Stimulated activated naive CD8-positive, alpha-beta T cell treated with anti-CD3 and anti-CD28 coated beads, Interleukin-15, amount 100 ng/mL, for 72 hours (primary cell): ENCODE results near the gene WDR44.
"Not testable (repeated sequence)": the region's sequence is repeated elsewhere in the genome, so short reads cannot be mapped to it uniquely, and the experiment has no call there.

ENCODE experiments used
- ATAC-seq: fragments of 150-1000 bp; cut with Tn5 transposase; 2 replicates; pipeline ENCODE4 v1.10.0; 2021; ENCODE audit warnings: mild to moderate bottlenecking, moderate library complexity
- DNase-seq, 2 donors: peaks; one replicate each; pipeline ENCODE4 v3.0.0; 2021 to 2022
- H3K27ac Mint-ChIP-seq, 2 donors: one replicate each; pipeline ENCODE4 v1.8.0; 2022; ENCODE audit warnings: mild to moderate bottlenecking in 2 of 2, mixed read lengths in 2 of 2, moderate library complexity in 2 of 2
- H3K27me3 Mint-ChIP-seq: one replicate; pipeline ENCODE4 v1.8.0; 2022; ENCODE audit warnings: mixed read lengths
- H3K4me1 Mint-ChIP-seq: one replicate; pipeline ENCODE4 v1.8.0; 2022; ENCODE audit warnings: mild to moderate bottlenecking, mixed read lengths
- H3K4me3 Mint-ChIP-seq, 2 donors: one replicate each; pipeline ENCODE4 v1.8.0; 2022; ENCODE audit warnings: mild to moderate bottlenecking in 2 of 2, mixed read lengths in 2 of 2, moderate library complexity in 1 of 2
- H3K9me3 Mint-ChIP-seq, 2 donors: one replicate each; pipeline ENCODE4 v1.8.0; 2022; ENCODE audit warnings: mixed read lengths in 2 of 2

Gene WDR44

GRCh38 chrX:118420462-118420861 lies 74.6 kb downstream of the WDR44 start:
- Mint-ChIP-seq H3K27ac (peak overlapping the region in 1 of 2 donors; percentile 23), H3K4me1 (peaks cover 19% of the 10 kb centered on the region), H3K4me3 (no peak overlapping the region), H3K27me3 (no peaks in the 10 kb centered on the region), H3K9me3 (no peaks in the 10 kb centered on the region)
- DNase-seq (no peak), ATAC-seq (peak; percentile 46)

GRCh38 chrX:118423558-118423957 lies 77.7 kb downstream of the WDR44 start:
- Mint-ChIP-seq H3K27me3 (no peaks in the 10 kb centered on the region), H3K27ac (no peak overlapping the region), H3K9me3 (no peaks in the 10 kb centered on the region), H3K4me1 (peaks cover 15% of the 10 kb centered on the region), H3K4me3 (no peak overlapping the region)
- DNase-seq (peak; percentile 2 to 43), ATAC-seq (peak; percentile 98)

GRCh38 chrX:118432799-118433198 lies 86.9 kb downstream of the WDR44 start:
- H3K27me3 Mint-ChIP-seq: no peaks in the 10 kb centered on the region
- H3K27ac Mint-ChIP-seq: no peak overlapping the region
- H3K4me1 Mint-ChIP-seq: no peaks in the 10 kb centered on the region
- H3K4me3 Mint-ChIP-seq: no peak overlapping the region
- DNase-seq (no peak), ATAC-seq (no peak)
- no peaks in the 10 kb centered on the region for H3K9me3 Mint-ChIP-seq

- no peak for DNase-seq
- ATAC-seq: no peak
- no peak overlapping the region for H3K4me3 Mint-ChIP-seq
These were observed 91.4 kb downstream of the WDR44 start for GRCh38 chrX:118437283-118437682.

GRCh38 chrX:118448273-118448783 lies 102.4 kb downstream of the WDR44 start:
- no peaks in the 10 kb centered on the region for H3K4me1 Mint-ChIP-seq
- no peaks in the 10 kb centered on the region for H3K27me3 Mint-ChIP-seq
- DNase-seq (no peak), ATAC-seq (no peak)
- H3K9me3 Mint-ChIP-seq: no peaks in the 10 kb centered on the region
- no peak overlapping the region for H3K27ac Mint-ChIP-seq
- no peak overlapping the region for H3K4me3 Mint-ChIP-seq

More at GRCh38 chrX:118437283-118437682, 91.4 kb downstream of the WDR44 start:
- H3K27ac Mint-ChIP-seq: no peak overlapping the region
- H3K9me3 Mint-ChIP-seq: no peaks in the 10 kb centered on the region
- no peaks in the 10 kb centered on the region for H3K4me1 Mint-ChIP-seq
- no peaks in the 10 kb centered on the region for H3K27me3 Mint-ChIP-seq

GRCh38 chrX:118455013-118455412 lies 109.1 kb downstream of the WDR44 start:
- H3K4me3 Mint-ChIP-seq: no peak overlapping the region
- no peaks in the 10 kb centered on the region for H3K27me3 Mint-ChIP-seq
- ATAC-seq (no peak), DNase-seq (no peak)
- H3K27ac Mint-ChIP-seq: no peak overlapping the region
- no peaks in the 10 kb centered on the region for H3K4me1 Mint-ChIP-seq
- no peaks in the 10 kb centered on the region for H3K9me3 Mint-ChIP-seq

GRCh38 chrX:118459494-118459893 lies 113.6 kb downstream of the WDR44 start:
- DNase-seq: peak; percentile 7 to 13
- H3K27me3 Mint-ChIP-seq: no peaks in the 10 kb centered on the region
- ATAC-seq: peak; percentile 64

GRCh38 chrX:118464501-118464900 lies 118.6 kb downstream of the WDR44 start:
- H3K27ac Mint-ChIP-seq: no peak overlapping the region
- H3K4me3 Mint-ChIP-seq: no peak overlapping the region
- no peaks in the 10 kb centered on the region for H3K9me3 Mint-ChIP-seq
- no peaks in the 10 kb centered on the region for H3K27me3 Mint-ChIP-seq
- ATAC-seq (no peak), DNase-seq (no peak)
- no peaks in the 10 kb centered on the region for H3K4me1 Mint-ChIP-seq

More at GRCh38 chrX:118459494-118459893, 113.6 kb downstream of the WDR44 start:
- peak overlapping the region in 1 of 2 donors; percentile 42 for H3K27ac Mint-ChIP-seq
- no peaks in the 10 kb centered on the region for H3K4me1 Mint-ChIP-seq
- no peak overlapping the region for H3K4me3 Mint-ChIP-seq
- no peaks in the 10 kb centered on the region for H3K9me3 Mint-ChIP-seq

- no peak overlapping the region for H3K27ac Mint-ChIP-seq
- no peak for ATAC-seq
- H3K4me1 Mint-ChIP-seq: no peaks in the 10 kb centered on the region
- no peaks in the 10 kb centered on the region for H3K27me3 Mint-ChIP-seq
- H3K4me3 Mint-ChIP-seq: no peak overlapping the region
- no peak for DNase-seq
- H3K9me3 Mint-ChIP-seq: no peaks in the 10 kb centered on the region
These were observed 122.2 kb downstream of the WDR44 start for GRCh38 chrX:118468122-118468521.

GRCh38 chrX:118470721-118471347 lies 124.9 kb downstream of the WDR44 start:
- H3K4me3 Mint-ChIP-seq, H3K9me3 Mint-ChIP-seq, DNase-seq, H3K4me1 Mint-ChIP-seq, H3K27me3 Mint-ChIP-seq, H3K27ac Mint-ChIP-seq, ATAC-seq: not testable (repeated sequence)

- Mint-ChIP-seq H3K4me1 (no peaks in the 10 kb centered on the region), H3K27ac (no peak overlapping the region), H3K27me3 (no peaks in the 10 kb centered on the region), H3K4me3 (no peak overlapping the region), H3K9me3 (no peaks in the 10 kb centered on the region)
- no peak for DNase-seq
- ATAC-seq: no peak
These were observed 128.7 kb downstream of the WDR44 start for GRCh38 chrX:118474586-118474985.

GRCh38 chrX:118475903-118476302 lies 130.0 kb downstream of the WDR44 start:
- no peak for ATAC-seq
- Mint-ChIP-seq H3K4me1 (no peaks in the 10 kb centered on the region), H3K27me3 (no peaks in the 10 kb centered on the region), H3K27ac (no peak overlapping the region), H3K9me3 (no peaks in the 10 kb centered on the region), H3K4me3 (no peak overlapping the region)
- DNase-seq: no peak

- DNase-seq (no peak), ATAC-seq (no peak)
- no peak overlapping the region for H3K27ac Mint-ChIP-seq
- no peaks in the 10 kb centered on the region for H3K27me3 Mint-ChIP-seq
- no peak overlapping the region for H3K4me3 Mint-ChIP-seq
- H3K9me3 Mint-ChIP-seq: no peaks in the 10 kb centered on the region
- no peaks in the 10 kb centered on the region for H3K4me1 Mint-ChIP-seq
These were observed 134.3 kb downstream of the WDR44 start for GRCh38 chrX:118480172-118480571.

GRCh38 chrX:118482384-118482783 lies 136.5 kb downstream of the WDR44 start:
- H3K4me1 Mint-ChIP-seq, ATAC-seq, H3K9me3 Mint-ChIP-seq, H3K4me3 Mint-ChIP-seq, DNase-seq, H3K27me3 Mint-ChIP-seq, H3K27ac Mint-ChIP-seq: not testable (repeated sequence)

- DNase-seq (no peak), ATAC-seq (no peak)
- Mint-ChIP-seq H3K27me3 (no peaks in the 10 kb centered on the region), H3K9me3 (no peaks in the 10 kb centered on the region), H3K27ac (no peak overlapping the region), H3K4me1 (no peaks in the 10 kb centered on the region), H3K4me3 (no peak overlapping the region)
These were observed 138.5 kb downstream of the WDR44 start for GRCh38 chrX:118484216-118484903.

GRCh38 chrX:118486693-118487092 lies 140.8 kb downstream of the WDR44 start:
- peak overlapping the region in 1 of 2 donors; percentile 12 for H3K27ac Mint-ChIP-seq
- not testable (repeated sequence) for DNase-seq, H3K4me1 Mint-ChIP-seq, H3K4me3 Mint-ChIP-seq, ATAC-seq, H3K27me3 Mint-ChIP-seq, H3K9me3 Mint-ChIP-seq
